ENCODE data around the gene NUDT22.

The NUDT22 gene

GRCh38 chr11:64211181-64211872 lies 14.7 kb upstream of the NUDT22 start:
- TF ChIP-seq CTCF (conservative IDR thresholded peaks at IDR 0.05; ENCODE audit: low read length): no peak
- TF ChIP-seq EZH2phosphoT487 (IDR thresholded peaks at IDR 0.05; ENCODE audit: borderline replicate concordance): no peak
- Histone ChIP-seq H3K4me2 (ENCODE audit: low read depth, low read length, poor library complexity, severe bottlenecking) (no peak overlapping the region), H4K20me1 (ENCODE audit: insufficient read depth, low read length, poor library complexity, severe bottlenecking) (peaks cover 12% of the 10 kb centered on the region), H3K79me2 (ENCODE audit: insufficient read depth, low read length) (peaks cover 31% of the 10 kb centered on the region), H3K4me1 (ENCODE audit: insufficient read depth, low read length, poor library complexity, severe bottlenecking) (peaks cover 14% of the 10 kb centered on the region), H3K27me3 (ENCODE audit: insufficient read depth, low read length, poor library complexity, severe bottlenecking) (no peaks in the 10 kb centered on the region), H3F3A (ENCODE audit: low read depth) (peaks cover under 1% of the 10 kb centered on the region; the same call in 1 of the 2 replicates), H3K9me3 (ENCODE audit: insufficient read depth, low read depth, low read length) (no peaks in the 10 kb centered on the region), H3K9ac (ENCODE audit: low read depth, low read length, poor library complexity, severe bottlenecking) (no peak overlapping the region), H3K9me2 (replicated peaks; ENCODE audit: low read depth, low read length) (no peaks in the 10 kb centered on the region), H2AFZ (ENCODE audit: low read length) (no peak overlapping the region), H3K36me3 (ENCODE audit: insufficient read depth, low read length) (peaks cover 10% of the 10 kb centered on the region; the same call in 1 of the 2 replicates), H3K4me3 (ENCODE audit: low read length, poor library complexity, severe bottlenecking) (no peak overlapping the region)

- peaks cover 26% of the 10 kb centered on the region; the same call in 1 of the 2 replicates for H3K36me3 ChIP-seq (ENCODE audit: insufficient read depth, low read length)
- no peak overlapping the region for H3K4me3 ChIP-seq (ENCODE audit: low read length, poor library complexity, severe bottlenecking)
- H3K27me3 ChIP-seq (ENCODE audit: insufficient read depth, low read length, poor library complexity, severe bottlenecking): no peaks in the 10 kb centered on the region
- no peaks in the 10 kb centered on the region for H3K79me2 ChIP-seq (ENCODE audit: insufficient read depth, low read length)
- H3K9me3 ChIP-seq (ENCODE audit: insufficient read depth, low read depth, low read length): no peaks in the 10 kb centered on the region
- H3K4me1 ChIP-seq (ENCODE audit: insufficient read depth, low read length, poor library complexity, severe bottlenecking): no peaks in the 10 kb centered on the region
- no peaks in the 10 kb centered on the region; the same call in 1 of the 2 replicates for H3F3A ChIP-seq (ENCODE audit: low read depth)
- TF ChIP-seq EZH2phosphoT487 (IDR thresholded peaks at IDR 0.05; ENCODE audit: borderline replicate concordance) (no peak), CTCF (conservative IDR thresholded peaks at IDR 0.05; ENCODE audit: low read length) (peak; percentile 54)
- H4K20me1 ChIP-seq (ENCODE audit: insufficient read depth, low read length, poor library complexity, severe bottlenecking): no peaks in the 10 kb centered on the region
- H3K9ac ChIP-seq (ENCODE audit: low read depth, low read length, poor library complexity, severe bottlenecking): no peak overlapping the region
- no peaks in the 10 kb centered on the region for H3K9me2 ChIP-seq (replicated peaks; ENCODE audit: low read depth, low read length)
- H3K4me2 ChIP-seq (ENCODE audit: low read depth, low read length, poor library complexity, severe bottlenecking): no peak overlapping the region
- H2AFZ ChIP-seq (ENCODE audit: low read length): no peak overlapping the region
These were observed 9.2 kb upstream of the NUDT22 start for GRCh38 chr11:64216879-64217278.

GRCh38 chr11:64218628-64219353 lies 7.3 kb upstream of the NUDT22 start:
- Histone ChIP-seq H3K9me3 (ENCODE audit: insufficient read depth, low read depth, low read length) (no peaks in the 10 kb centered on the region), H3K36me3 (ENCODE audit: insufficient read depth, low read length) (peaks cover 27% of the 10 kb centered on the region; the same call in 1 of the 2 replicates), H3K79me2 (ENCODE audit: insufficient read depth, low read length) (no peaks in the 10 kb centered on the region), H4K20me1 (ENCODE audit: insufficient read depth, low read length, poor library complexity, severe bottlenecking) (no peaks in the 10 kb centered on the region), H2AFZ (ENCODE audit: low read length) (no peak overlapping the region), H3K4me1 (ENCODE audit: insufficient read depth, low read length, poor library complexity, severe bottlenecking) (no peaks in the 10 kb centered on the region), H3F3A (ENCODE audit: low read depth) (no peaks in the 10 kb centered on the region), H3K9ac (ENCODE audit: low read depth, low read length, poor library complexity, severe bottlenecking) (no peak overlapping the region), H3K9me2 (replicated peaks; ENCODE audit: low read depth, low read length) (no peaks in the 10 kb centered on the region), H3K4me2 (ENCODE audit: low read depth, low read length, poor library complexity, severe bottlenecking) (no peak overlapping the region), H3K4me3 (ENCODE audit: low read length, poor library complexity, severe bottlenecking) (no peak overlapping the region), H3K27me3 (ENCODE audit: insufficient read depth, low read length, poor library complexity, severe bottlenecking) (no peaks in the 10 kb centered on the region)
- TF ChIP-seq CTCF (conservative IDR thresholded peaks at IDR 0.05; ENCODE audit: low read length) (no peak), EZH2phosphoT487 (IDR thresholded peaks at IDR 0.05; ENCODE audit: borderline replicate concordance) (no peak)

All from Loucy (cell line).